ENCODE measurements around the gene RAB44. TPM values are rescaled to one million over a fixed set of nuclear protein-coding genes. Genes with fewer than 3 reads are reported as not detected.
A peak's percentile ranks its signal among the peaks of the same experiment; 100 is the strongest.

The RAB44 gene
- total and polyA plus RNA-seq, 9 of the 15 experiments (the other 6 are each of a cell fraction or from before 2014, with no cell fraction given), result not detected

GRCh38 chr6:36678488-36679042 lies 19.1 kb upstream of the RAB44 start, which contains the start of gene CDKN1A (continued):
- TF ChIP-seq, protein P1, sequence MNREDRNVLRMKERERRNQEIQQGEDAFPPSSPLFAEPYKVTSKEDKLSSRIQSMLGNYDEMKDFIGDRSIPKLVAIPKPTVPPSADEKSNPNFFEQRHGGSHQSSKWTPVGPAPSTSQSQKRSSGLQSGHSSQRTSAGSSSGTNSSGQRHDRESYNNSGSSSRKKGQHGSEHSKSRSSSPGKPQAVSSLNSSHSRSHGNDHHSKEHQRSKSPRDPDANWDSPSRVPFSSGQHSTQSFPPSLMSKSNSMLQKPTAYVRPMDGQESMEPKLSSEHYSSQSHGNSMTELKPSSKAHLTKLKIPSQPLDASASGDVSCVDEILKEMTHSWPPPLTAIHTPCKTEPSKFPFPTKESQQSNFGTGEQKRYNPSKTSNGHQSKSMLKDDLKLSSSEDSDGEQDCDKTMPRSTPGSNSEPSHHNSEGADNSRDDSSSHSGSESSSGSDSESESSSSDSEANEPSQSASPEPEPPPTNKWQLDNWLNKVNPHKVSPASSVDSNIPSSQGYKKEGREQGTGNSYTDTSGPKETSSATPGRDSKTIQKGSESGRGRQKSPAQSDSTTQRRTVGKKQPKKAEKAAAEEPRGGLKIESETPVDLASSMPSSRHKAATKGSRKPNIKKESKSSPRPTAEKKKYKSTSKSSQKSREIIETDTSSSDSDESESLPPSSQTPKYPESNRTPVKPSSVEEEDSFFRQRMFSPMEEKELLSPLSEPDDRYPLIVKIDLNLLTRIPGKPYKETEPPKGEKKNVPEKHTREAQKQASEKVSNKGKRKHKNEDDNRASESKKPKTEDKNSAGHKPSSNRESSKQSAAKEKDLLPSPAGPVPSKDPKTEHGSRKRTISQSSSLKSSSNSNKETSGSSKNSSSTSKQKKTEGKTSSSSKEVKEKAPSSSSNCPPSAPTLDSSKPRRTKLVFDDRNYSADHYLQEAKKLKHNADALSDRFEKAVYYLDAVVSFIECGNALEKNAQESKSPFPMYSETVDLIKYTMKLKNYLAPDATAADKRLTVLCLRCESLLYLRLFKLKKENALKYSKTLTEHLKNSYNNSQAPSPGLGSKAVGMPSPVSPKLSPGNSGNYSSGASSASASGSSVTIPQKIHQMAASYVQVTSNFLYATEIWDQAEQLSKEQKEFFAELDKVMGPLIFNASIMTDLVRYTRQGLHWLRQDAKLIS (CRISPR knock-in tag; IDR thresholded peaks at IDR 0.05), result no peak
- TF ChIP-seq SAFB (IDR thresholded peaks at IDR 0.05; ENCODE audit: borderline replicate concordance, low read depth, low read length), result peak; percentile 99
- 0 out of 2 replicates have a peak, but pooled peaks have one; percentile 20 for TF ChIP-seq STAT6 (CRISPR knock-in tag; IDR thresholded peaks at IDR 0.05)
- TF ChIP-seq, protein P2, sequence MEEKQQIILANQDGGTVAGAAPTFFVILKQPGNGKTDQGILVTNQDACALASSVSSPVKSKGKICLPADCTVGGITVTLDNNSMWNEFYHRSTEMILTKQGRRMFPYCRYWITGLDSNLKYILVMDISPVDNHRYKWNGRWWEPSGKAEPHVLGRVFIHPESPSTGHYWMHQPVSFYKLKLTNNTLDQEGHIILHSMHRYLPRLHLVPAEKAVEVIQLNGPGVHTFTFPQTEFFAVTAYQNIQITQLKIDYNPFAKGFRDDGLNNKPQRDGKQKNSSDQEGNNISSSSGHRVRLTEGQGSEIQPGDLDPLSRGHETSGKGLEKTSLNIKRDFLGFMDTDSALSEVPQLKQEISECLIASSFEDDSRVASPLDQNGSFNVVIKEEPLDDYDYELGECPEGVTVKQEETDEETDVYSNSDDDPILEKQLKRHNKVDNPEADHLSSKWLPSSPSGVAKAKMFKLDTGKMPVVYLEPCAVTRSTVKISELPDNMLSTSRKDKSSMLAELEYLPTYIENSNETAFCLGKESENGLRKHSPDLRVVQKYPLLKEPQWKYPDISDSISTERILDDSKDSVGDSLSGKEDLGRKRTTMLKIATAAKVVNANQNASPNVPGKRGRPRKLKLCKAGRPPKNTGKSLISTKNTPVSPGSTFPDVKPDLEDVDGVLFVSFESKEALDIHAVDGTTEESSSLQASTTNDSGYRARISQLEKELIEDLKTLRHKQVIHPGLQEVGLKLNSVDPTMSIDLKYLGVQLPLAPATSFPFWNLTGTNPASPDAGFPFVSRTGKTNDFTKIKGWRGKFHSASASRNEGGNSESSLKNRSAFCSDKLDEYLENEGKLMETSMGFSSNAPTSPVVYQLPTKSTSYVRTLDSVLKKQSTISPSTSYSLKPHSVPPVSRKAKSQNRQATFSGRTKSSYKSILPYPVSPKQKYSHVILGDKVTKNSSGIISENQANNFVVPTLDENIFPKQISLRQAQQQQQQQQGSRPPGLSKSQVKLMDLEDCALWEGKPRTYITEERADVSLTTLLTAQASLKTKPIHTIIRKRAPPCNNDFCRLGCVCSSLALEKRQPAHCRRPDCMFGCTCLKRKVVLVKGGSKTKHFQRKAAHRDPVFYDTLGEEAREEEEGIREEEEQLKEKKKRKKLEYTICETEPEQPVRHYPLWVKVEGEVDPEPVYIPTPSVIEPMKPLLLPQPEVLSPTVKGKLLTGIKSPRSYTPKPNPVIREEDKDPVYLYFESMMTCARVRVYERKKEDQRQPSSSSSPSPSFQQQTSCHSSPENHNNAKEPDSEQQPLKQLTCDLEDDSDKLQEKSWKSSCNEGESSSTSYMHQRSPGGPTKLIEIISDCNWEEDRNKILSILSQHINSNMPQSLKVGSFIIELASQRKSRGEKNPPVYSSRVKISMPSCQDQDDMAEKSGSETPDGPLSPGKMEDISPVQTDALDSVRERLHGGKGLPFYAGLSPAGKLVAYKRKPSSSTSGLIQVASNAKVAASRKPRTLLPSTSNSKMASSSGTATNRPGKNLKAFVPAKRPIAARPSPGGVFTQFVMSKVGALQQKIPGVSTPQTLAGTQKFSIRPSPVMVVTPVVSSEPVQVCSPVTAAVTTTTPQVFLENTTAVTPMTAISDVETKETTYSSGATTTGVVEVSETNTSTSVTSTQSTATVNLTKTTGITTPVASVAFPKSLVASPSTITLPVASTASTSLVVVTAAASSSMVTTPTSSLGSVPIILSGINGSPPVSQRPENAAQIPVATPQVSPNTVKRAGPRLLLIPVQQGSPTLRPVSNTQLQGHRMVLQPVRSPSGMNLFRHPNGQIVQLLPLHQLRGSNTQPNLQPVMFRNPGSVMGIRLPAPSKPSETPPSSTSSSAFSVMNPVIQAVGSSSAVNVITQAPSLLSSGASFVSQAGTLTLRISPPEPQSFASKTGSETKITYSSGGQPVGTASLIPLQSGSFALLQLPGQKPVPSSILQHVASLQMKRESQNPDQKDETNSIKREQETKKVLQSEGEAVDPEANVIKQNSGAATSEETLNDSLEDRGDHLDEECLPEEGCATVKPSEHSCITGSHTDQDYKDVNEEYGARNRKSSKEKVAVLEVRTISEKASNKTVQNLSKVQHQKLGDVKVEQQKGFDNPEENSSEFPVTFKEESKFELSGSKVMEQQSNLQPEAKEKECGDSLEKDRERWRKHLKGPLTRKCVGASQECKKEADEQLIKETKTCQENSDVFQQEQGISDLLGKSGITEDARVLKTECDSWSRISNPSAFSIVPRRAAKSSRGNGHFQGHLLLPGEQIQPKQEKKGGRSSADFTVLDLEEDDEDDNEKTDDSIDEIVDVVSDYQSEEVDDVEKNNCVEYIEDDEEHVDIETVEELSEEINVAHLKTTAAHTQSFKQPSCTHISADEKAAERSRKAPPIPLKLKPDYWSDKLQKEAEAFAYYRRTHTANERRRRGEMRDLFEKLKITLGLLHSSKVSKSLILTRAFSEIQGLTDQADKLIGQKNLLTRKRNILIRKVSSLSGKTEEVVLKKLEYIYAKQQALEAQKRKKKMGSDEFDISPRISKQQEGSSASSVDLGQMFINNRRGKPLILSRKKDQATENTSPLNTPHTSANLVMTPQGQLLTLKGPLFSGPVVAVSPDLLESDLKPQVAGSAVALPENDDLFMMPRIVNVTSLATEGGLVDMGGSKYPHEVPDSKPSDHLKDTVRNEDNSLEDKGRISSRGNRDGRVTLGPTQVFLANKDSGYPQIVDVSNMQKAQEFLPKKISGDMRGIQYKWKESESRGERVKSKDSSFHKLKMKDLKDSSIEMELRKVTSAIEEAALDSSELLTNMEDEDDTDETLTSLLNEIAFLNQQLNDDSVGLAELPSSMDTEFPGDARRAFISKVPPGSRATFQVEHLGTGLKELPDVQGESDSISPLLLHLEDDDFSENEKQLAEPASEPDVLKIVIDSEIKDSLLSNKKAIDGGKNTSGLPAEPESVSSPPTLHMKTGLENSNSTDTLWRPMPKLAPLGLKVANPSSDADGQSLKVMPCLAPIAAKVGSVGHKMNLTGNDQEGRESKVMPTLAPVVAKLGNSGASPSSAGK (IDR thresholded peaks at IDR 0.05), result peak; percentile 87
- TF ChIP-seq ZNF764 (CRISPR knock-in tag; IDR thresholded peaks at IDR 0.05; ENCODE audit: low read depth), result no peak
- TF ChIP-seq ZNF75A (CRISPR knock-in tag; IDR thresholded peaks at IDR 0.05), result no peak
- TF ChIP-seq MBD2 (IDR thresholded peaks at IDR 0.05; ENCODE audit: borderline replicate concordance, low read depth), result 0 out of 2 replicates have a peak, but pooled peaks have one; percentile 25
- TF ChIP-seq NFATC3 (IDR thresholded peaks at IDR 0.05), result no peak
- no peak for TF ChIP-seq PHF21A (IDR thresholded peaks at IDR 0.05; ENCODE audit: borderline replicate concordance, low read depth)
- peak; percentile 74 for TF ChIP-seq PCBP1 (IDR thresholded peaks at IDR 0.05; ENCODE audit: low read depth, low read length, poor library complexity, severe bottlenecking)

Measured in K562 (cell line).